NB4 (cell line): ENCODE data around the gene IQGAP3.

Experiments used
- CTCF ChIP-seq: IDR thresholded peaks from one replicate; pipeline ENCODE4 v1.5.1; 2012; ENCODE audit warnings: low read depth, low read length
- MYC ChIP-seq: IDR thresholded peaks from 2 replicates; pipeline ENCODE4 v1.6.1; 2011; ENCODE audit warnings: low read depth, low read length
- POLR2A ChIP-seq: IDR thresholded peaks from 2 replicates; pipeline ENCODE4 v1.6.1; 2011; ENCODE audit warnings: mild to moderate bottlenecking; ENCODE audit not compliant: insufficient read length; ENCODE audit errors: extremely low read depth
- TF ChIP-seq, protein P1 (sequence below): IDR thresholded peaks from 2 replicates; pipeline ENCODE4 v1.6.1; 2011; ENCODE audit warnings: low read depth, low read length

- TF ChIP-seq CTCF (no peak), POLR2A (no peak), MYC (no peak)
- TF ChIP-seq, protein P1, sequence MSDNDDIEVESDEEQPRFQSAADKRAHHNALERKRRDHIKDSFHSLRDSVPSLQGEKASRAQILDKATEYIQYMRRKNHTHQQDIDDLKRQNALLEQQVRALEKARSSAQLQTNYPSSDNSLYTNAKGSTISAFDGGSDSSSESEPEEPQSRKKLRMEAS, result no peak
Observed at GRCh38 chr1:156532374-156532773, 40.0 kb downstream of the IQGAP3 start.
